HG02623 (cell line): Measurements from ENCODE around the gene GDF2.
A peak's percentile ranks its signal among the peaks of the same experiment; 100 is the strongest.

ENCODE experiments used
- ATAC-seq: cut with Tn5 transposase; IDR thresholded peaks from one replicate; pipeline ENCODE4 v1.9.1; 2021; ENCODE audit warnings: moderate library complexity; ENCODE audit not compliant: unreplicated experiment

Gene GDF2

DNA sequence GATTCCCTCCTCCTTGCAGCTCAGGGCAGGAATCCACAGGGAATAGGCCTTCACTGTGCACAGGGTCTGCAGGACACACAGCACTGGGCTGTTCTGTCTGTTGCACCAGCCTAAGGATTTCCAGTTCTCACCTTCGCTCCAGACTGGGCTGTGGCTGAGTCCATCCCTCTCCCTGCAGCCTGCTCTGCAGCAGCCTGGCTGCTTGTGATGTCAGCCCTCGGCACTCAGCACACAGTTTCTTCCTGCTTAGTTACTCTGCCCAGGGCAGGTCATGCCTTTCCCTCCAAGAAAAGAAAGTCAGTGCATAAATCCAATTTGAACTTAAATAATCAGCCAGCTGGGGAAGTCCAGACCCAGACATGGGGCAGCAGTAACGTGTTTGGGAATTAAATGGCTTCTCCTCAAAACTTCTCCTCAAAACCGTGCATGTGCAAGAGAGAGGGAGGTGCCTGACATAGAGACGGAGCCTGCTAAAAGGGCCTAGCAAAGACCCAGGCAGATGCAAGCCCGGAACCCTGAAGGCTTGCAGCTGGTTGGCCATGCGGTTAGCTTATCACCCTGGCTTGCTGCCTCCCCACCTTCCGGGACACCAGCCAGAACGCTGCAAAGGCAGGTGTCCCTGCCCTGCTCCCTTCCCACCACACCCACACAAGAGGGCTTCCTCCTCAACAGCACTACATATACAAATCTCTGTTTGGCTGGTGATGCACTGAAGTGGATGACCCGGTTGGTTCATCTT, 10.9 kb upstream of the GDF2 start:
- no peak for ATAC-seq

GRCh38 chr10:47311932-47312662, 10.2 kb upstream of the GDF2 start:
- ATAC-seq = peak; percentile 69

DNA sequence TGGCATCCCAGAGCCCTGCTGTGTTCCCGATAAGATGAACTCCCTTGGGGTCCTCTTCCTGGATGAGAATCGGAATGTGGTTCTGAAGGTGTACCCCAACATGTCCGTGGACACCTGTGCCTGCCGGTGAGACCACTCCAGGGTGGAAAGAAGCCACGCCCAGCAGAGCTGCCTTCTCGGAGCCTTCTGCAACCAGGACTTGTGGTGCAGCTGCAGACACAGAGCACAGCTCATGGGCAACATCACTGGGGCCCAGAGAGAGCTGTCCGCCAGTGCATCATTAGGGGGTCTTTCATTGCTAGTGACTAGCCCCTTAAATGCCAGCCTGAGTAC, 9.6 kb upstream of the GDF2 start:
- no peak for ATAC-seq

DNA sequence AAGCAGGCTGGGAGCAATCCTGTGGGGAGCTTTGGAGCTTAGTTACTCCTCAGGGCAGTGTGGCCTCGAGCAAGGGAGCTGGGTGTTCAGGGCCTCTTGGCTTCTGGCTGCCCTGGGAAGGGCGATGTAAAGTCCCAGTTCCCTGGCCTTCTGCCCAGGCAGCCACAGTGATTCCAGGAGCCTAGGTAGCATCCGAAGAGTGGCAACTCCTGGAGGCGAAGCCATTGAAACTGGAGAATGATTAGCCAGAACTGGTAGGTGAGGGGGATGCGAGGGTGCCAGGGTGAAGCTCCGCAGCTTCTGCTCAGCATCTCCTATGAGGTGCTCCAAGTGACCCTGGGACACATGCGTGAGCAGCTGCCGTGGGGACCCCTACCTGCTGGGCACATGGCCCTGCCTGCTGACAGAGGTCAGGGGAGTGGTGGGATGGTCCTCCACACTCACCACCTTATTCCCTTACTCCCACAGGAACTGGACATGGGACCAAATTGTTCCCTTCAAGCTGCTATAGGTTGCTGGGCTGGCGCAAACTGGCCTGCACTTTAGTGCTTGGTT, 7.8 kb upstream of the GDF2 start:
- no peak for ATAC-seq

DNA sequence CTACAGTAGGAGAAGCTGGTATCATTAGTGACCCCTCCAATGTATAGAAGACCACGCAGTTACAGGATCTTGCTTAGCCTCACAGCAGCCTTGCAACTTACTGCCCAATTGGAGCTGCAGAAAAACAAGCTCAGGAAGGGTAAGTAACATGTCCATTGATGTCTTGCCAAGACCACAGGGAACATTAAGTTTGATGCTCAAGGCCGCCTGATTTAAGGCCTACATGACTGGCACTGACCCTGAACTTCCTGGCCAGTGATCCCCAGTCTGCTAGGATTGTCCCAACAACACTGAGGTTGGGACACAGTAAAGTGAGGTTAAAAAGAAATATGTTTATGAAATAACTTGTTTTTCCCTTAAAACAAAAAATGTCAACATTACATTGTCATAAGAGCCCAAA, 6.8 kb upstream of the GDF2 start:
- no peak for ATAC-seq

DNA sequence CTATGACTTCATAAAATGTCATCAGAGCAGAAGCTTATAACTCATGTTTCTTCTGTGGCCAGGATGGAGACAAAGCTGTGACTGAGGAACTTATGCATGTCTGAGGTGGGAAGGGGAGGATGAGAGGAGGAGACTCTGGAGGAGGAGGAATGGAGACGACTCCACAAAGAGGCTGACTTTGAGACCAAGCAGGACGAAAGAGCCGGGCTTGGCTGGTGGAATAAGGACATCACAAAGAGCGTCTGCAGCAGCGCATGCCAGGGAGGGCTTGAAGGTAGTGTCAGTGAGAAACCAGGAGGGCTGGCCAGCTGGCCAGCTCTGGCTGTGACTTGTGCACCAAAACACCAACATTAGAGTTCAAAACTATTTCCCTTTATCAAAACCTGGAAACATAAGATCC, 6.1 kb upstream of the GDF2 start:
- ATAC-seq = no peak

DNA sequence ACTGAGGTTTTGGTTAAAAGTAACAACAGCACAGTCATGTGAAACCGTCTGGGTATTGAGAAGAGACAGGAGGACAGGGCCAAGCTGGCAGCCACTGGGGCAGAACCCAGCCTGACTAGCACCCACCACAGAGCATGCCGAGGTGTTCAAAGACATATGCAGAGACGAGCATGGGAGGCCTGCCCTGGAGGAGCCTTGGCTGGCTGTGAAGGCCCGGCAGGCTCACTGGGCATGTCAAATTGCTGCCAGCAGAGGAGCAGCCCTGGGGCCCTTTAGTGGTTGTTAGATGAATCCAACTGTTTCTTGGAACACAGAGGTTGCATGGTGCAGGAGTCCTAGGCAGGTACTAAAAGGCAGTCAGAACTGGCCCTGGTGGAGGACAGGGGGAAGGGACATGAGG, 5.0 kb upstream of the GDF2 start:
- ATAC-seq = no peak

DNA sequence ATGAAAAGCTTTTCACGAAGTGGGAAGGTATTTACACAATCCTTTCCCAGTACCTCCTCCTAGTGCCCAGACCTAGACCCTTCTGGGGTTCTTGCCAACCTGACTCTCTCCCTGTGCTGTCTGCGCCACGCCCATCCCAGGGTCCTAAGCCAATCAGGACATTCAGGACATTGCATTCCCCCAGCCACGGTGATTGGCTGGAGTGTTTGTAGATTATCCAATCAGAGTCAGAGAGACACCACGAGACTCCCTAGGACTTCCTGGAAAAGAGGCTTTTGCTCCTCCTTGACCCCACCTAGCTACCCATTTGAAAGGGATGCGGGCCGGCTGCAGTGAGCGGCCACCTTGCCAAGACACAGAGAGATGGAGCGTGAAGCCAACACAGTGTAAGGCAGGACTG, 3.5 kb upstream of the GDF2 start:
- ATAC-seq = no peak

DNA sequence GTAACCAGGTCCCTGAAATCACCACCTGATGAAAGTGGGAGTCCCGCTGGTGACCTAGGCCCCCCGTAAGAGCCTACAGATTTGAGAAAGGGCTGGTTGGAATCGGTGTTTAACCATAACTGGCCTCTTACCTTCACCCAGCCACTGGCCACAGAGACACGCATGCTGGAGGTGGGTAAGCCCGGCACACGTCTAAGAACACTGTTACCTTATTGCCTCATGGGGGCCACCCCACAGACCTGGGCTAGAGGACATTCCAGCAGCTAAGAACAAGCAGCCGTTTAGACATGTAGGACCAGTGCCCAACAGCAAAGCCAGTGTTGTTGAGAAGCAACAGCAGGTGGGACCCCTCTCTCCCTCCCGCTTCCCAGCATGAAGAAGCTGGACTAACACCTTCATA, 2.5 kb upstream of the GDF2 start:
- no peak for ATAC-seq

GRCh38 chr10:47320812-47321211, 1.4 kb upstream of the GDF2 start:
- ATAC-seq = no peak

GRCh38 chr10:47321521-47322195, 596 bp upstream of the GDF2 start:
- no peak for ATAC-seq

GRCh38 chr10:47323087-47323486, 833 bp downstream of the GDF2 start:
- ATAC-seq = no peak

GRCh38 chr10:47323636-47324296, 1.5 kb downstream of the GDF2 start:
- ATAC-seq = no peak

DNA sequence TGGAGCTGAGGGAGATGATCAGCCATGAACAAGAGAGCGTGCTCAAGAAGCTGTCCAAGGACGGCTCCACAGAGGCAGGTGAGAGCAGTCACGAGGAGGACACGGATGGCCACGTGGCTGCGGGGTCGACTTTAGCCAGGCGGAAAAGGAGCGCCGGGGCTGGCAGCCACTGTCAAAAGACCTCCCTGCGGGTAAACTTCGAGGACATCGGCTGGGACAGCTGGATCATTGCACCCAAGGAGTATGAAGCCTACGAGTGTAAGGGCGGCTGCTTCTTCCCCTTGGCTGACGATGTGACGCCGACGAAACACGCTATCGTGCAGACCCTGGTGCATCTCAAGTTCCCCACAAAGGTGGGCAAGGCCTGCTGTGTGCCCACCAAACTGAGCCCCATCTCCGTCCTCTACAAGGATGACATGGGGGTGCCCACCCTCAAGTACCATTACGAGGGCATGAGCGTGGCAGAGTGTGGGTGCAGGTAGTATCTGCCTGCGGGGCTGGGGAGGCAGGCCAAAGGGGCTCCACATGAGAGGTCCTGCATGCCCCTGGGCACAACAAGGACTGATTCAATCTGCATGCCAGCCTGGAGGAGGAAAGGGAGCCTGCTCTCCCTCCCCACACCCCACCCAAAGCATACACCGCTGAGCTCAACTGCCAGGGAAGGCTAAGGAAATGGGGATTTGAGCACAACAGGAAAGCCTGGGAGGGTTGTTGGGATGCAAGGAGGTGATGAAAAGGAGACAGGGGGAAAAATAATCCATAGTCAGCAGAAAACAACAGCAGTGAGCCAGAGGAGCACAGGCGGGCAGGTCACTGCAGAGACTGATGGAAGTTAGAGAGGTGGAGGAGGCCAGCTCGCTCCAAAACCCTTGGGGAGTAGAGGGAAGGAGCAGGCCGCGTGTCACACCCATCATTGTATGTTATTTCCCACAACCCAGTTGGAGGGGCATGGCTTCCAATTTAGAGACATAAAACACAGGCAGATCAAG, 3.3 kb downstream of the GDF2 start:
- ATAC-seq = no peak

- no peak for ATAC-seq
These were observed 4.2 kb downstream of the GDF2 start for GRCh38 chr10:47326306-47326926.

DNA sequence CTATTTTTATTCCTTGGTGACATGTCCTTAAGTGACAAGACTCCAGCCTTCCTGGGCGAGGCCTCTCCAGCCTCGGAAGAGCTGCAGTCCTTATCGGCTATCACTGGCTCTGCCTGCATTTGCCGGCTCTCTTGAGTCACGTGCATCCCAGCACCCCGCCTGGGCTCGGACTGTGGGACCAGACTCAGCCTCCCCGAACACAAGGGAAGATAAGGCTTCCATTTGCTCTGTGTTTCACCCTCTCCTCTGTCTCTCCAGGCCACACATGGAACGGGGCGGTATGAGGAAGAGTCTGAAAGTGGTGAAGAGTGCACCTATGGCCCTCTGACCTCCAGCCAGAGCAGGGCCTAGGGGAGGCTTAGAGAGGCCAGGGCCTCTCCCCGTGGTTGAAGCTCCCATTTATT, 4.7 kb downstream of the GDF2 start:
- ATAC-seq = no peak

DNA sequence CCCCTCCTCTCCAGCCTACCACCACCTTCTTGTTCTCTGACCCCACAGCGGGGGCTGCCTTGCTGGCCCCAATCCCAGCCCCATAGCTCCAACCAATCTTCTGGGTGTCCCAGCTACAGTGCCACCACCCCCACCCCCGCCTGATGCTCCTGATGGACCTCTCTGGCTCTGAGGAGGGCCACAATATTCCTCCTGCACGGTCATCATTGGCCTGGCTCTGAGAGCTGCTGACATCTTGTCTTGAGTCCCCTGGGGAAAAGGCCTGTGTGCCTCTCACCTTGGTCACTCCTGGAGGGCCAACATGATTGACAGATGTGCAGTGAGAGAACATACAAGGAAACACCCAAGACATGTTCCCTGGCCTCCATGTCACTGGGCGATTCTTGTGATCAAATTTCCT, 7.6 kb downstream of the GDF2 start:
- no peak for ATAC-seq

- no peak for ATAC-seq
These were observed 8.1 kb downstream of the GDF2 start for GRCh38 chr10:47330366-47330765.

GRCh38 chr10:47330804-47331203, 8.6 kb downstream of the GDF2 start:
- no peak for ATAC-seq

DNA sequence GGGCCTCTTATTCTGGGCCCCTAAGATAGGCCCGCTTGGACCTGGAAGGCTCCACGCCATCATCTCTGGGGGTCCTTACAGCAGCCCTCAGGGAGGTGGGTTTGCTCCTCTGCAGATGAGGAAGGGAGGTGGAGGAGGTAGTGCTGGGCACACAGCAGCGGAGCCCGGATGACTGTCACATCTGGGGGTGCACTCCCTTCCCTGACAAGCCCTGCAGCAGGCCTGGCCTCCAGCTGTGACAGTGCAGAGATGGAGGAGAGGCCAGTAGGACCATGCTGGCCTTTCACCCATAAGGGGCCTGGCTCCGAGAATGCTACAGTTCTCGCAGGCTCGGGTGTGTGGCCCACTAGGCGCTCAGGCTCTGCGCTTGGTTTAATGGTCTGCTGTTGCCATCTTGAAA, 9.2 kb downstream of the GDF2 start:
- no peak for ATAC-seq
